AG09309 (cell line): ENCODE measurements around the gene CDC27.
"Not testable (repeated sequence)": the region's sequence is repeated elsewhere in the genome, so short reads cannot be mapped to it uniquely, and the experiment has no call there.

Source experiments
- DNase-seq: peaks from one replicate; pipeline ENCODE4 v3.0.0-alpha.2; 2010; ENCODE audit warnings: low read depth
- H3K4me3 ChIP-seq: 2 replicates; pipeline ENCODE4 v1.5.1; 2011; ENCODE audit warnings: mild to moderate bottlenecking, low read depth, low read length, moderate library complexity; ENCODE audit not compliant: control insufficient read depth
- CTCF ChIP-seq: IDR thresholded peaks from 2 replicates; pipeline ENCODE4 v1.5.1; 2011; ENCODE audit warnings: mild to moderate bottlenecking, low read depth, low read length, inconsistent platforms; ENCODE audit not compliant: insufficient read depth, control insufficient read depth; ENCODE audit errors: missing control alignments

Gene CDC27

GRCh38 chr17:47162013-47162622 lies 27.0 kb downstream of the CDC27 start:
- DNase-seq, result no peak
- TF ChIP-seq CTCF, result no peak
- H3K4me3 ChIP-seq, result no peak overlapping the region

- no peak for TF ChIP-seq CTCF
- DNase-seq, result no peak
- H3K4me3 ChIP-seq, result no peak overlapping the region
Measured at GRCh38 chr17:47159315-47159714, 29.8 kb downstream of the CDC27 start.

- no peak for DNase-seq
- no peak overlapping the region for H3K4me3 ChIP-seq
- TF ChIP-seq CTCF, result no peak
Measured at GRCh38 chr17:47145351-47145750, 43.7 kb downstream of the CDC27 start.

- DNase-seq, result no peak
- no peak for TF ChIP-seq CTCF
- no peak overlapping the region for H3K4me3 ChIP-seq
Measured at GRCh38 chr17:47135235-47135634, 53.9 kb downstream of the CDC27 start.

GRCh38 chr17:47134354-47134753 lies 54.7 kb downstream of the CDC27 start:
- H3K4me3 ChIP-seq, DNase-seq: not testable (repeated sequence)

- no peak for TF ChIP-seq CTCF
- DNase-seq, result no peak
- H3K4me3 ChIP-seq, result no peak overlapping the region
Measured at GRCh38 chr17:47131761-47132160, 57.3 kb downstream of the CDC27 start.

- H3K4me3 ChIP-seq, DNase-seq: not testable (repeated sequence)
Measured at GRCh38 chr17:47126835-47127234, 62.3 kb downstream of the CDC27 start.

- not testable (repeated sequence) for DNase-seq, H3K4me3 ChIP-seq
Measured at GRCh38 chr17:47123262-47123661, 65.8 kb downstream of the CDC27 start.
